GM19025 (cell line): ENCODE results near the gene STOM.
A peak's percentile ranks its signal among the peaks of the same experiment; 100 is the strongest.

Experiments used
- ATAC-seq: cut with Tn5 transposase; IDR thresholded peaks from one replicate; pipeline ENCODE4 v1.9.1; 2021; ENCODE audit warnings: mild to moderate bottlenecking, low read depth, moderate library complexity; ENCODE audit not compliant: unreplicated experiment

The STOM gene

DNA sequence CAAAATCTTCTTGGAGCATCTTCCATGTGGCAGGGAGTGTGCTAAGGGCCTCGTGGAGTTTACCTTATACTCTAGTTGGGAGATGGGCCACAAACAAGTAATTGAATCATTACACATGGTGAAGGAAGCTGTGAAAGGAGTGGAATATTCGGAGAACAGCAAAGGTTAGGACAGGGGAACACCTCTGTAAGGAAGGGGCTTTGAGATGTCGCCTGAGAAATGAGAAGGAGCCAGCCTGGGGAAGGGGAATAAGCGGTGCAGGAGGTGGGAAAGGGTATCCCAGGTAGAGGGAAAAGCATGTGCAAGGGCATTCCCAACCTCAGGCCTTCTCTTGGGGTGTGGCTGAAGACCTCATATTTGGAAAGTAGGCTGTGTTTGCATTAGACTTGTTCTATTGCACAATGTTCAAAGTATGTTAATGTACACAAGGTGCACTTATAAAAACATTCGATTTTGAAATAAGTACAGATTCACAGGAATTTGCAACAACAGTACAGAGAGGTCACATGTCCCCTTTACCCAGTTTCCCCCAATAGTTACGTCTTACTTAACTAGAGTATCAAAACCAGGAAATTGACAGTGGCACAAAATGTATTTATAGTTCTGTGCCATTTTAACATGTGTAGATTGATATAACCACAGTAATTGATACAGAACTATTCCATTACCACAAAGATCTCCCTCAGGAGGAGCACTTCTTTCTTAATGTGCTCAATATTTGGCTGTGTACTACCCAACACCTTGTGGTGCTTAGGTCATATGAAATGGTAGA lies 2.4 kb upstream of the STOM start:
- no peak for ATAC-seq

DNA sequence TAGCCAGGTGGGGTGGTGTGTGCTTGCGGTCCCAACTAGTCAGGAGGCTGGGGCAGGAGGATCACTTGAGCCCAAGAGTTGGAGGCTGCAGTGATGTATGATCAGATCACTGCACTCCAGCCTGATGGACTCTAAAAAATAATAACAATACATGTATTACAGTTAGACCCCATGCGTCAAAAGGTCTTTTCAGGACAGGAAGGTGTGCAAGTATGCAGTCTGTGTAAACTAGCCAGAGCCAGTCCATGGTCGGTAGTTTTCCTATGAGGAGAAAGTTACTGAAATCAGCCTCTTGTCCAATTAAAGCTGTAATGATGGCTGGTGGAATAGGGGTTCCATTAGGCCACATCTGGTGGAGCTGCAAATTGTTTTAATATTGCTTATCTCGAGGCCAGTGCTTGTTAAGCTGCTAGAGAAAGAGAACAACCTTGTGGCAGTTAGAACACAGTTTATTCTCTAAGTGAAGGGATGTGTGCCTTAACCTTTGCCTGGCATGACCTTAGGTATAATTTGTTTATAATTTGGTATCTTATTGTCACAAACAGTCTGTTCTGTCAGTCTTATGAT lies 1.5 kb upstream of the STOM start:
- ATAC-seq = no peak

GRCh38 chr9:121368745-121369144 lies 1.3 kb downstream of the STOM start:
- ATAC-seq = no peak

DNA sequence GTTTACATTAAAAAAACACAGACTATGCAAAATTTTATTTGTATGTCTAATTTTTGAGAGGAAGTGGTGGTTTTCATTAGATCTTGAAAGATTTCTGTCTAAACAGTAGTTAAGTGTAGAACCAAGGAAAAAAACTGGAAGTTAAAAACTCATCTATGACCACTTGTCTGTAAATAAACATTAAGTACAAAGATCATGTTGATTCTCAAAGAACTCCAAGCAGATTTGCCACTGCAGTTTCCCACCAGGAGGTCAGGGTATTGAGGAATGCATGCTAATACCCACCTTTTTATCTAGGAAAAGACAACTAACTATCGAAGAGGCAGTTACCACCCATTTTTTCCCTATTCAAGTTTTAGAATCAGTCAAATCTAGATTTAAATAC lies 1.9 kb downstream of the STOM start:
- no peak for ATAC-seq

DNA sequence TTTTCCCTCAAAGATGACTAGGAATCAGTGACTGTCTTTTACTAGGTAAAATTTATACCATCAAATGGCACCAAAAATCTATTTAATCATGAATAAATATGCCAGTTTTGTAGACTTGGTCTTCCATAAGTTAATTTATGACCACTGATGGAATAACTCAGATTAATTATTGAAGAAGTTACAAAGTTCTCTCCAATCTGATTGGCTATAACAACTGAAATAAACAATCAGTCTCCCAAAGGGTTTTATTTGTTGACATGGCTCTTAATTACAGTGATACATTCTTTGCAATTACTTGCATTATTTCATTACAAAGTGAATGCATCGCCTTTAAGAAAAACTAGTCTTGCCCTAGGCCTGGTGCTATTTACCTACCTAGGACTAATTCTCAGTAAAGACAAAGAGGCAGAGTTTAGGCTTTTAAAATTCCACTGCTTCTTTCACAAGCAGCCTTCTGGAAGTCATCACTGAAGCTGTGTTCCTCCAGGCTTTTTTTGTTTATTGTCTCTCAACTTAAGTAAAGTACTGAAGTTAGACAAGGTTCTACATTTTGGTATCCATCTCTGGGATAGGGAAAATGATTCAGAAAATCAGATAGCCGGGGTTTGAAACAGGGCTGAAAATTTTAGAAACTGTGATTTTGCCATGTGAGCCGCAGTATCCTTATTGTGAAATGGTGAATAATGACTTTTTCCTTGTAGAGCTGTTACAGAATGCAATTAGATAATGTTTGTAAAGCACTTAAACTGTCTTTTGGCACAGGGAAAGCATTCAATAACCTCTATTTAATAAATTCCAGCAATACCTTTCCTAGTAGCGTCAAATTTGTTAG lies 2.5 kb downstream of the STOM start:
- no peak for ATAC-seq

DNA sequence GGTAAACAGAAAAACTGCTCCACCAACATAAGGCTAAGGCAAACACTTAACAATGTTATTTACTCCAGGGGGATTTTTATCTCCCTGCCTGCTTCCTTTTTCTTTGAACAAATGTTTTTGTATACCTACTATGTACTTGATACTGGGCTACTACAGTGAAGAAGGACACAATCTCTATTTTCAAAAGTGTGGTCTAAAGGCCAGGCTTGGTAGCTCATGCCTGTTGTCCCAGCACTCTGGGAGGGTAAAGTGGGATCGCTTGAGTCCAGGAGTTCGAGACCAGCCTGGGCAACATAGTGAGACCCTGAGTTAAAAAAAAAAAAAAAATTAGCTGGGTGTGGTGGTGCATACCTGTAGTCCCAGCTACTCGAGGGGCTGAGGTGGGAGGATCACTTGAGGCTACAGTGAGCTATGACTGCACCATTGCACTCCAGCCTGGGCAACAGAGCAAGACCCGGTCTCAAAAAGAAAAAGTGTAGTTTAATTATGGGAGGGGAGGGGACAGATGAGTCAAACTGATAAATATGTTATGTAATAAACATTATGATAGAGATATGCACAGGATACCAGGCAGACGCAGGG lies 3.3 kb downstream of the STOM start:
- no peak for ATAC-seq

GRCh38 chr9:121365564-121365963 lies 4.5 kb downstream of the STOM start:
- ATAC-seq = no peak

DNA sequence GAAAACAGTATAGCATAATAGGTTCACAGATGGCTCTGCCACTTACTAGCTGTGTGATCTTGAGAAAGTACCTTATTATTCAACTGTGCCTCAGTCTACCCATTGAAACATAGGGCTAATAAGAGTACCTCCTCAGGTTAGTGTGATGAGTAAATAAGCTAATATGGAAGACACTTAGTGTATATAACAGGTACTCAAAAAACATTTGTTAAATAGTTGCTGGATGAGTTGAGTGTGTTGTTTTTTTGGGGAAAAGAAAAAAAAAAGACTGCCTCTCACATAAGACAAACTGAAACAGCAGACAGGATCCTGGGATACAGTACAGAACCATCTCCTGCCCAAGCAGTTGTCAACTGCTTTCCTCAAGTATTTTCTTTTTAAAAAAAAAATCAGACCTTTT lies 5.2 kb downstream of the STOM start:
- ATAC-seq = no peak

DNA sequence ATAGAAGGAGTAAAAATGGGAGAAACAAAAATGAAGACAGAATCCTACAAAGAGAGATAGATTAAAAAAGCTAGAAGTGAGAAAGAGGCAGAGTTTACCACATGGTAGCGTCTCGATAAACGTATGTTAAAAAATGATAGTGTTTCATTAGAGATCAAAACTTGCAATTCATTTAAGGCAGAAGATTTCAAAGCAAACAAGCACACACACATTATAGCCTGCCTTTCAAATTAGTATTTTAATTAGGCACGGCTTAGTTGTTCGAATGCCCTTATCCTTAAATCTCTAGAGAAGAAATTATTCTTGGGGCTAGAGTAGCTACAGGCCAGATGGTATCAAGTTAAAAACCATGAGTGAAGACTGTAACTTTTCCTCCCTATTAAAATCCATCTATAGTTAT lies 6.0 kb downstream of the STOM start:
- no peak for ATAC-seq

- ATAC-seq = no peak
These were observed 6.5 kb downstream of the STOM start for GRCh38 chr9:121363622-121363961.

- ATAC-seq = no peak
These were observed 7.0 kb downstream of the STOM start for GRCh38 chr9:121362813-121363621.

DNA sequence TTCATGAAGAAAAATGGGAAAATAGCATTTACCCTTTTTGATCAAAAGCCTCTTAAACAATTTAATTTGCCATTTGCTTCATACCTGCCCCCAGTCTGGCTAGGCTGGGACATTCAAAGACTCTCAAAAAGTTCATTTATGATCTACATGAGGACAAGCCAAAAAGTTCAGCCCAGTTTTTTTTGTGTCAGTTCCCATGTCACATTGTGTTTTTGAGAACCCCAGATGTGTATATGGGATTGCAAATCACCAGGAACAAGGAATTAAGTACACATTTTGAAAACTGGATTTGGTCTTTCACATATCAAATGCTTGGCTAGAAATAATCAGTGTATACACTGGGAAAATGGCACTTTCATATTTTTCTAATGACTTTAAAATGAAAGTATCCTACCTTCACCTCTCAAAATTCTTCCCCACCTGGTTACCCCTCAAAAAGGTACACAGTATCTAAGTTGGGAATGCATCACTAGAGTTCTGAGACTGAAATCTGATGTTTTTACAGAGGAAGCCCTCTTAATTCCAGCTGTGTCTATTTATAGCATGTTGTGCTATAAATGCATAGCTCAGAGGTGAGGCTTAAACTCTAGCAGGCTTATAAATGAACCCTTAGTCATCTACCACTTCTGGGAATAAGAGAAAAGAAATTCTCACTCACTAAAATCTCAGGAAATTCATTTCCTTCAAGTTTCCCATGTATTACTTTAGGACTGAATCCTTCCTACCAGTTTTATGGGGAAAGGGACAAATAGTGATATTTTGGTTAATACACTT lies 9.3 kb downstream of the STOM start:
- ATAC-seq = no peak

DNA sequence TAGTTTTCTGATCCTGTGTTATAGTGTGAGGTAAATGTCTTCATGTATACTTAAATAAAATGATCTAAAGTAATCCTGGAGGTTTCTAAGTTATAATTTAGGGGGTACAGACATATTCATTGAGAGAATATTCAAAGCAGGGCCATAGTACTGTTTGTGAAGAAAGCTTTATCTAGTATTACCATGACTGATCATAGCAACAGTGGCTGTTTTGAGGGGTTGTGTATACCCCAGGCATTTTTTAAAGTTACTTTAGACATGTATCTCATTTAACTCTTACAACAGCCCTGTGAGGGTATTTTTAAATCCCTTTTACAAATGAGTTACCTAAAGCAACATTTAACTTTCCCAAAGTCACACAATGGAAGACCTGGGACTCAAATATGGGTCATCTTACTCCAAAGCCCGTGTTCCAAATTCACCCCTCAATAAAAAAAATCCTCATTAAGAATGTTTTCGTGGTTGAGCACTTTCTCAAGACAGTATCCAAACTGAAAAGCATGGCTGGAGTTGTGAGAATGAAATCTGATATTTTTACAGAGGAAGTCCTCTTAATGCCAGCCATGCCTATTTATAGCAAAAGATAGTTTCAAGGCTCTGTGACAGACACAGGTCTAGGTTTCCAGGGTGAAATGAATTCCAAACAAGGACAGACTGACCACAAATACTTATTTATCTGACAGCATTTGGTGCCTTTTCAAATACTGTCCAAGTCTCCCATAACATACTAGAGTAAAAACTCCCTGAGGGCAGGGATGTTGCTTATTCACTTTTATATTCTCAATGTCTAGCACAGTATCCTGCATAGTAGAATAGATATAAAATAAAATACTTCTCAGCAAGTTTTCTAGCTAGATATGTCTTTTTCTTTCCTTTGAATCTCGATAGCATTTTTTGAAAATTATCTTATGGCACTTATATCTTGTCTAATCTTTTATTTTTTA lies 10.4 kb downstream of the STOM start:
- no peak for ATAC-seq

DNA sequence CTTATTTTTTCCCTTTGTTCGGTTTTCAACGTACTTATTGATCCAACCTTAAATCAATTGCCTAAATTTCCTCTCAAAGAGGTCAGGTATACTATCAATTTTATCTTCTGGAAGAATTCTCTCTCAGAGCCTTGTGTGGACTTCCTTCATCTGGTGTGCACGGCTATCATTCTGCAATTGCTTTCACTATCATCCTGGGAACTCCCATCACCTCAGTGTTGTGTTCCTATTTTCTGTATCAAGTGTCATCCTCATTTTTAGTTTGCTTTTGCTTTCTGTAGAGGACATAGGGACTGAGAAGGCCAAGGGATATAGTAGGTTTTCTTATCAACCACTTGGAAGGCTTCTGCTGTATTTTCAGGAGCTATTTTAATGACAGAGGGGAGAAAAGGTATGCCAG lies 11.3 kb downstream of the STOM start:
- ATAC-seq = no peak

DNA sequence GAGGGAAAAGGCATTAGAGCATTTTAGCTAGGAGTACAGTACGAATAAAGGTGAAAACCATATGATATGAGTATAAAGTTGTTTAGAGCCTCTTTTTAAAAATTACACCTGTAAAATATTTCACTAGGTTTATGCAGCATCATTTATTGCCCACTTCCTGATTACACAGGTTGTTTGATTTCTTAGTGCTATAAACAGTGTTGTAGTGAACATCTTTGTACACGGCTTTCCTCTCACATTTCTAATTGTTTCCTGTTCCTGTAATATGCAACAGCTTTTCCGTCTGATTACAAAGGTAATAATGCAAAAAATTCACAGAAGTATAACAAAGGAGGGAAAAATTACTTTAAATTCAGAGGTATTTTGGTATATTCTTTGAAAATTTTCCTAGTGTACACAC lies 13.0 kb downstream of the STOM start:
- no peak for ATAC-seq

- ATAC-seq = no peak
These were observed 15.3 kb downstream of the STOM start for GRCh38 chr9:121354762-121355161.

- ATAC-seq = peak; percentile 3
These were observed 15.9 kb downstream of the STOM start for GRCh38 chr9:121354141-121354540.

- peak; percentile 98 for ATAC-seq
These were observed 16.6 kb downstream of the STOM start for GRCh38 chr9:121353241-121354061.
